22Rv1 (cell line): Measurements from ENCODE around the gene SIAE.

Experiments
- ZFX ChIP-seq: fragments of 450-650 bp; IDR thresholded peaks from 2 replicates; pipeline ENCODE4 v1.6.1; 2017; ENCODE audit warnings: antibody characterized with exemption, borderline replicate concordance
- TF ChIP-seq, protein P1 (sequence below): fragments of 450-650 bp; IDR thresholded peaks from 2 replicates; pipeline ENCODE4 v1.5.1; 2017; ENCODE audit warnings: mild to moderate bottlenecking

DNA sequence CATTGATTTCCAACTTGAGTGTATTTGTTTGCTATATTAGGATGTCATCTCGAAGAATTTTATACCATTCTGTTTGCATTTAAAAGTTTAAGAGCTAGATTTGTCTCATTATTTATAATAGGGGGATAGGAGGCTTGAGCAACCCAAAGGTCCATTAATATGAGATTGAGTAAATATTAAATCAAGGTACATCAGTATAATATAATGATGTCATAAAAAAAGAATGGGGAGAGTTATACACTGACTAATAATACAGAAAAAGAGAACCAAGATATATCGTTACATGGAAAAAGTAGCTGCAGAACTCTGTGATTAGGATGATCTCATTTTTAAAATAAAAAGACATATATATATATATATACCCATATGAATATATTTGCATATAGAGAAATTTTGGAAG is 19.6 kb upstream of the SIAE start:
- TF ChIP-seq, protein P1, sequence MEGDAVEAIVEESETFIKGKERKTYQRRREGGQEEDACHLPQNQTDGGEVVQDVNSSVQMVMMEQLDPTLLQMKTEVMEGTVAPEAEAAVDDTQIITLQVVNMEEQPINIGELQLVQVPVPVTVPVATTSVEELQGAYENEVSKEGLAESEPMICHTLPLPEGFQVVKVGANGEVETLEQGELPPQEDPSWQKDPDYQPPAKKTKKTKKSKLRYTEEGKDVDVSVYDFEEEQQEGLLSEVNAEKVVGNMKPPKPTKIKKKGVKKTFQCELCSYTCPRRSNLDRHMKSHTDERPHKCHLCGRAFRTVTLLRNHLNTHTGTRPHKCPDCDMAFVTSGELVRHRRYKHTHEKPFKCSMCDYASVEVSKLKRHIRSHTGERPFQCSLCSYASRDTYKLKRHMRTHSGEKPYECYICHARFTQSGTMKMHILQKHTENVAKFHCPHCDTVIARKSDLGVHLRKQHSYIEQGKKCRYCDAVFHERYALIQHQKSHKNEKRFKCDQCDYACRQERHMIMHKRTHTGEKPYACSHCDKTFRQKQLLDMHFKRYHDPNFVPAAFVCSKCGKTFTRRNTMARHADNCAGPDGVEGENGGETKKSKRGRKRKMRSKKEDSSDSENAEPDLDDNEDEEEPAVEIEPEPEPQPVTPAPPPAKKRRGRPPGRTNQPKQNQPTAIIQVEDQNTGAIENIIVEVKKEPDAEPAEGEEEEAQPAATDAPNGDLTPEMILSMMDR = no peak
- TF ChIP-seq ZFX = no peak
